ENCODE data around the gene PCNX4.
"Not testable (repeated sequence)": the region's sequence is repeated elsewhere in the genome, so short reads cannot be mapped to it uniquely, and the experiment has no call there.

PCNX4 gene

DNA sequence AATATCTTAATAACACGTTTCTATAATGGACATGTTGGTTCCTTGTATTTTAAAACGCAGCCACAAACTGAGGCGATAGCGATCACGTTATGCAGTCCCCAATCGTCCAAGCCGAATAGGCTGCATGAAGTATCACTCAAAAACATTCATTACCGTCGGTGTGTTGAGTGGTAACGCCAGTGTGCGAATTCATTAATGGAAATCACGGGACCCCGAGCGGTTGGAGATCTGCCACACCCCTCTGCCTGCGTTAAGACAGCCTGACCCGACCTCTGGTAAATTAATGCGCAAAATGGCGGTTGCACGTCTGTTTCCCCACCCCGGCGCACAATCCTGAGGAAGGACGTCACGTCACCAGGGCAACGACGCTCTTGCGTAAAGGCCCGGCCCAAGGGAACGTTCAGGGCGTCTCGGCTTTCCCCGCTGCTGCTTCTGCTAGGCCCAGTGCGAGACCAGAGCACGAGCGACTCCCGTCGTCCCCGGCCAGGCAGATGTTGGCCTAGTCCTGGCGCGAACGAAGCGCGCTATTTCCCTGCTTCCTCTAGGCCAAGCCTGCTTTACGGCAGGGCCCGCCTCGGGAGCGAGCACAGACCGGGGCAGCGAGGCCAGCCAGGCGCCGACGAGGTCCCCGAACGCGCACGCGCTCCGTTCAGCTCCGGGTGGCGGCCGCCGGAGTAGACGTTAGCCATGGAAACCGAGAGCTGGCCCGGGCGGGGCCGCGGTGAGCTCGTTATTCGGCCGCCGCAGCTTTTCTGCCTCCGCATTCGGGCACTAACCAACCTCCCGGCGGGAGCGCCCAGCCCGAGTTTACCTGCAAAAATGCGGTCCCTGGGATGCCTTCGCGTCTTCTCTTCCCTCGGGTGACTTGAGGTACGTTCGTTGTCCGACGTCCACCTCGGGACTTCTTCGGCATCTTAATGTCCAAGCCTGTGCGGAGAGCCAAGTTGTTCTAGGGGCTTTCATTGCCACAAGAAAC is at the start of gene PCNX4:
PCNX4 (plus strand) TSS at position 374 of the 976 bp plus-strand sequence. CDS start 15,716 bp downstream, outside the sequence.
- DNase-seq = peak; percentile 100

DNA sequence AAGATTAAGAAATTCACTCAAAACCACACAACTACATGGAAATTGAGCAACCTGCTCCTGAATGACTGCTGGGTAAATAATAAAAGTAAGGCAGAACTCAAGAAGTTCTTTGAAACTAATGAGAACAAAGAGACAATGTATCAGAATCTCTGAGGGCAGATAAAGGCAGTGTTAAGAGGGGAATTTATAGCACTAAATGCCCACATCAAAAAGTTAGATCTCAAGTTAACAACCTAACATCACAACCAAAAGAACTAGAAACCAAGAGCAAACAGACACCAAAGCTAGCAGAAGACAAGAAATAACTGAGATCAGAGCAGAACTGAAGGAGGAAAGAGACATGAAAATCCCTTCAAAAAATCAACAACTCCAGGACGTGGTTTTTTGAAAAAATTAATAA is 43.7 kb upstream of the PCNX4 start:
- DNase-seq = not testable (repeated sequence)

DNA sequence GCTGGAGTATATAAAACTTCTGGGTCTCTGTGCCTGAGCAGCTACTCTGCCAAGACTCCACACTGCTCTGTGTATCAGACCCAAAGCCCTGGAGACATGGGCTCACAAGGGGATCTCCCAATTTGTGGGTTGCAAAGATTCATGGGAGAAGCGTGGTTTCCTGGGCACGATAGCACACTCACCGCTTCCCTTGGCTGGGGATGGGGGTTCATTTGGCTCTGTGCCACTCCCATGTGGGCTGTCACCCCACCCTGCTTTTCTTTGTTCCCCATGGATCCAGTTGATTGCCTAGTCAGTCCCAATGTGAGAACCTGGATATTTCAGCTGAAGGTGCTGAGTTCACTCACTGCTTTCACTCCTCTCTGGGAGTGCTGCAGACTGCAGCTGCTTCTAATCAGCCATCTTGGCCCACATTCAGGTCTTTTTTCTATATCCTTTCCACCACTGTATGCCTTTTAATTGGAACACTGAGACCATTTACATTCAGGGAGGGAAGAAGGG is 40.0 kb upstream of the PCNX4 start:
- no peak for DNase-seq

DNA sequence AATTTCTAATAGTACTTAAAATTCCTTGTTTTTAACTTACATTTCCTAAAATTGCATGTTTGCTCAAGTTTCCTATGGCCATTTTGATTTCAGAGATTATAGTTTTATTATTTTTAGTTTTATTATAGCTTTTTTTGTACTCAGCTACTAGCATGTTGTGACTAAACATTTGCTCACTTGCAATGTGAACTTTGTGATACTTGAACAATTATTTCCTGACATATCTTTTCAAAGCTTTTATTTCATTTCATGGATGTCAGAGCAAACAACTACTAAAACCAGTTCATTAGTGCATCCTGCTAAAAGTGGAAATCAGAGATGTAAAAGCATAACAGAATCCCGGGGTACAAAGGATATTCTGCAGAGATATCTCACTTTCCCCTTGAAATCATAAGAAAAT is 33.6 kb upstream of the PCNX4 start:
- no peak for DNase-seq

DNA sequence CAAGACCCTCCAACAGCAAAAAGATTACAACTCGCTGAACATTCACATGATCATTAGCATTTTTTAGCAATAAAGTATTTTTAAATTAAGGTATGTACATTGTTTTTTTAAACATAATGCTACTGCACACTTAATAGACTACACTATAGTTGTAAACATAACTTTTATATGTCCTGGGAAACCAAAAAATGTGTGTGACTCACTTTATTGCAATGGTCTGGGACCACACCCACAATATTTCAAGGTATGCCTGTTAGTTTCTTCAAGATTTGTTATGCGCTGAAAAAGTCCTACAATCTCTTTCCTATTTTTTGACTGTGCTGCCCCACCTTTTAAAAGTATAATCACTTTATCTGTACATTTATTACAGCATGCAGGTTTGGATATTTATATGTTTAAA is 30.4 kb upstream of the PCNX4 start:
- no peak for DNase-seq

DNA sequence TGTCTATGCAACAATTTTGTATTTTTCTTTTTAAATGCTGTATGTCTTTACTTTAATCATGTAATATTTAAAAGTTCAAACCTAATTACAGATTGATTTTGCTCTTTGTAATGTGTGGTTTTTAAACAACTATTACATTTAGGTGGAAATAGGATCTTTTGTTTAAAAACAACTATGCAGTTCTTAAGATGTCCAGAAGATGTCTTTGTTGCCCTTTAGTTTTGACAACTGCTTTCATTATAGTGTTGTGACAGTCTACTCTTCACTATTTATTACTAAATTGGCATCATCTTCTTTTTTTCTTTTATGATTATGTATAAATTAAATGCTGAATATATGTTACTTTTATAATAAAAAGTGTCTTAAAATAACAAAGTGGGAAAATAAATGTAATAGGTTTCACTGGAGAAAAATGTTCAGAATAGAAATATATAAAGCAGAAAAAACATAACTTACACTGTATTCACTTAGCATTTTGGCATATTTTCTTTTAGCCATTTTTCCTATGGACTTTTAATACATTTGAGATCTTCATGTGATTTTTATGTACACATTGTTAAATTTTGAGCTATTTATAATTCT is 27.1 kb upstream of the PCNX4 start:
- DNase-seq = peak; percentile 50

DNA sequence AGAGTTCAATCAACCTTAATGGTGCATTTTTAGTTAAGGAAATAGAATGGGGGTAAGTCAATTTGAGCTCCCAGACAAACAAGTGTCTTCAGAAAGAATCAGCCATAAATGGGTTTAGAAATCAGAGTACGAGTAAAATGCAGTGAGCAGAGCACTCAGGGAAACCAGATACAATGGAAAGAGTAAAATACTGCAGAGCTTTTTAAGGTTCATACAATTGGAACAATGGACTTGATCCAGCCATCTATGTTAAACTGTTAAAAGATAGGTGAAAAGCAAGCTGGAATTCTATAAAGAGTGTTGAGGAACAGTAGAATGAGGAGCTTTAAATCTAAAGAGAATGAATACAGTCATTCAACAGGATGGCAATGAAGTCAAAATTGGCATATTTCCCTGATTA is 23.8 kb upstream of the PCNX4 start:
- no peak for DNase-seq

DNA sequence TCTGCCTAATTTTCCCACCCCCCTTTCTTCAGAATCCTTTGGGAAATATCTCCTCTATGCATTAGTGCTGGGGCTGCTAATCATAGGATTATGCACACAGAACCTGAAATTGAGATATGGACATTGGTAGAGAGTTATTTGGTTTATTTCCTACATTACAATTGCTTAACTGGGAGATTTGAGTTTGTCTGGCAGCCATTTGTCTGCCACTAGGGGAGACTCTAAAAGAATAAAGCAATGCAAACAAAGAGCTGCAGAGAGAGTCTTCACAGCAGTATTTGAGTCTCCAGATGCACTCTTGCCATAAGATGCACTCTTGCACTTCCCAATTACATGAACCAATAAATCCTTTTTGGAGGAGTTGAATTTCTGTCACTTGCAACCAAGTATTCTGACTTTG is 12.0 kb upstream of the PCNX4 start:
- DNase-seq = no peak

DNA sequence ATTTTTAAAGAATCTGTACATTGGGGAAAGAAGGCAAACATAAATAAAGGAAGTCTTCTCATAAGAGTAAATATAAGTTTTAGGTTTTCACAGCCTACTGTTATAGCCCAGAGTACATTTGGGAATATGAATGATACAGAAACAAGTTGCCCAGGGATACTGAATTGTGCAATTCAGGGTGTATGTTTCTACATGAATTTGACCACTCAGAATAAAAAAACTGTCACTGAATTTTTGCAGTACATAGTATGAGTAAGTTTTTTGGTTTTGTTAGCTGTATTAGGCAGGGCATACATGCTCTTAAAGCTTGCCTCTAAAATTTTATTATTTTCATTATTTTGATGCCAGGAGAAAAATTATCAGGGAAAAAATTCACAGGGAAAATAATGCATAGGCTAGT is 6.6 kb upstream of the PCNX4 start:
- DNase-seq = no peak

DNA sequence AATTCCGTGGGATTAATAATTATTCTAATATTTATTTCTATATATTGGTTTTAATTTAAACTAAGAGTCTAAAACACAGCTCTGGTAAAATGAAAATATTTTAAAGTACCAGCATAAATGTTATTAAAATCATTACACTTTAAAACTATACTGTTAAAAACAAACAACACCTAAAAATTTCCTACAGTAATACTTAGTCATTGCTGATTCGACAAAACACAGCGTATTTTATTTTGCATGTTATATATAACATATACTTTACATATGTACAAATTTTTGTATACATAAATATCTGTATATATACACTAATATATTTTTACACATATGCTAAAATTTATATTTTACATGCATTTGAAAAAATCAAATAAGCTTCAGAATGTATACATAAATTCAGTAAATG is 6.0 kb upstream of the PCNX4 start:
- no peak for DNase-seq

DNA sequence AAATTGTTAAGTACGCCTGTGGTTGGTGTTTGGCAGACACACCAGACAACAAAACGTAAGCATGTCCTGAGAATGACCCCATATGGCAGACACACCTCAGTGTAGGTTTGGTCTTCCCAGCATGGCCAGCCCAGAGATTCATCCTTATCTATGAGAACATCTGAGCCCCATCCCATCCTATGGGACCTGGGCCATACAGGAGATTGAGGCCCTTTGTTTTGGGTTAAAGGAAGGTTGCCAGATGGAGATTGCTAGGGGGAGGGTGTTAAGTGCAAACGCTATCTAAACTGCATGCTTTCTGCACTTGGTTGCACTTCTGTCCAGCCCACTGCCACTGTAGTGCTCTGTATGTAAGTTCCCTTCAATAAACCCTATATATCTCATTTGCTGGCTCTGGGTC is 4.1 kb upstream of the PCNX4 start:
- peak; percentile 68 for DNase-seq

DNA sequence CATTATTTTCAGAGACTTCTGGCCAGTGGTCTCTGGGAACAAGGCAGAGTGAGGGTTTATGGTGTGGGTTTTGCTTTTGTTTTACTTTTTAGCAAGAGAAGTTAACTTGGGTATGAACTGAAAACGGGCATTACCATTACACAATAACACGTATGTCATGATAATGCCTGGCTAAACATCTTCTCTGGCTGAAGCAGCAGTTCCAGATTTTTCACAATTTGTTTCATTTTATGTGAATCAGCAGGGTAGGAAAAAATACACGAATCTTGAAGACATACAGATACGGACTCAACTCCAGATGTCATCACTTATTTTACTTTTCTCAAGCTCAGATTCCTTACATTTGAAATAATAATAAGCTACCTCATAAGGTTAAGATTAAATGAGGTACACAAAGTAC is 2.5 kb upstream of the PCNX4 start:
- no peak for DNase-seq

DNA sequence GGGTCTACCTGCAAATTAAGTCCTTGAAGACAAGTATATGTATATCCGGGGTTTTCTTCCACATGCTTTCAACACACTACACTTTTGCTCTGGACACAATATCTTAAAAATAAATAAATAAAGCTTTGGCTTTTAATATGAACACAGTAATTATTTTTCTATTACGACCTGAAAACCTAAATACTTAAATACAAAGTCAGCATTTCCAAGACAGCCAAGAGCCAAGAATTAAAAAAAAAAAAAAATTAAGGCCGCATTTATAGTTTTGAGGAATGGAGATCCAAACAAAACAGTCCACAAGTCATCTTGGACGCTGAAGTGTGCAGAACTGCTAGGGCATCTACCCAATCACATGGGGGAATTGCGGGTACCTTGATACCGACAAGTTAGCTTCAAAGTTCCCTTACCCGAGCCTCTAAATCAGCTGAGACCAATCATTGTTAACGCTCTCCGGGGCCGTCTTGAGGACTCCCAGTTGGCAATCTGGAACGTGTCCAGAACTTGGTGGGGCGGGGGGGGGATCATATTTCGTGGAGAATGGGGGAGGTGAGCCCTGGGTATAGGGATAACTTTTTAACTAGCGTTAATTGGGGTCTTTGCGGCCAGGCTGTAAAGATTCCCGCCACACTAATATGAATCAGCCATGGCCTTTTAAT is 731 bp upstream of the PCNX4 start:
- DNase-seq = peak; percentile 89

DNA sequence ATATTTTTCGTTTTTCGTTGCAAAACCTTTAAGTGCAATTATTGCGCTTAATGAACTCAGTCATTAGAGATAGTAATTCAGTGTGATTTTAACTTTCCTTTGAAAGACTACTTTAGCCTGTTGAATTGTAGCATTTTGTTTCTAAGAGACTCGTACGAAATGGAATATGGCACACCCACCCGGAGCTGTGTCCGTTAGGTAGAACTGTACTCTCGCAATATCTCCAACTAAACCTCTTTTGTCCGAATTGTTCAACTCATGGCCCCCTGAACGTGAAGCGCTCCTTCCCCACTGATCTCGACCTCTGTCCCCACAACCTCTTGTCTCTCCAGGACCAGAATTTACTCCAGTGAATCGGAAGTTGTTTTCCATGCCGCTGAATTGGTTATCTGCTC is 800 bp downstream of the PCNX4 start:
- DNase-seq = peak; percentile 53

DNA sequence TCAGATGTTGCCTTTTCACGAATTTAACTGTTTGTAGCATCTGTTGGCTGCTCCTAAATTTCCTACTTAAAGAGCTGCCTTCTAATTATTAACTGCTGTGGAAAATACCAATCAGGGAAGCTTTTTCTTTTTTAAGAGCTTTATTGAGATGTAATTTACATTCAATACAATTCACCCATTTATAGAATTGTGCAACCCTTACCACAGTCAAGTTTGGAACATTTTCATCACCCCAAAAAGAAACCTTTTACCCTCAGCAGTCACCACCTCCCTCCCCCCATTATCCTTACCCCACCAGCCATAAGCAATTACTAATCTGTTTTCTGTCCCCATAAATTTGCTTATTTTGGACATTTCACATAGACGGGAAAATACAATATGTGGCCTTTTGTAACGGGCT is 1.4 kb downstream of the PCNX4 start:
- DNase-seq = no peak

DNA sequence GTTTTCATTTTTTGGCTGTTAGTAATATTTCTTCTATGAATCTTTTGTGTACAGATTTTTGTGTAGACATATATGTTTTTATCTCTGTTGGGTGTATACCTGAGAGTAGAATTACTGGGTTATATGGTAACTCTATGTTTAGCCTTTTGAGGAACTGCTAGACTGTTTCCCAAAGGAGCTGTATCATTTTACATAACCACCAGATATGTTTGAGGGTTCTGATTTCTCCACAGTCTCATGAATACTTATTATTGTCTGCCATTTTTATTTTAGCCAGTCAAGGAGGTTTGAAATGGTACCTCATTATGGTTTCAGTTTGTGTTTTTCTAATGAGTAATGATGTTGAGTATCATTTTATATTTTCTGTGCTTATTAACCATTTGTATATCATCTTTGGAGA is 1.9 kb downstream of the PCNX4 start:
- peak; percentile 23 for DNase-seq

DNA sequence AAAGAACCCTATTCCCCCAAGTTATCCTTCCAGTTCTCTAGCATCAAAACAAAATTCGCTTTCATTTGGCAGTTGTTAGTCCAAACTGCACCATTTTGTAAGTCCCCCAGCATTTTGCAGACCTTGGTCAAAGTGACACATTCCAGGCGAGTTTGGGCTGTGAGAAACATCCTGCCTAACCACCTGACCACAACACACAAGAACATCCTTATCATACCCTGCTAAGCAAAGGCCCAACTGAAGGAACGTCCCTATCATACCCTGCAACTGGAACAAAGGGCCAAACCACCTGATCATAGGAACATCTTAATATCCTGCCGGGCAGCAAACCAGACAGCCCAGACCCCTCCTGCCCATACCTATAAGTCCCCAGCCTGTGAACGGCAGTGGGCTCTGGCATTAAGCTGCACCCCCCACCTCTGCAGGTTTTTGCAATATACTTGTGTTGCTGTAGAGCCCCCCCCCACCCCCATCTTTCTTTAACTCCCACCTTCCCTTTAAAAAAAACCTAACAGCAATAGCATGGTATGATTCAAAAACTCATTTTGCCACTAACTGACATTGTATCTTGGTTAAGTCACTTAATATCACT is 2.7 kb downstream of the PCNX4 start:
- no peak for DNase-seq

DNA sequence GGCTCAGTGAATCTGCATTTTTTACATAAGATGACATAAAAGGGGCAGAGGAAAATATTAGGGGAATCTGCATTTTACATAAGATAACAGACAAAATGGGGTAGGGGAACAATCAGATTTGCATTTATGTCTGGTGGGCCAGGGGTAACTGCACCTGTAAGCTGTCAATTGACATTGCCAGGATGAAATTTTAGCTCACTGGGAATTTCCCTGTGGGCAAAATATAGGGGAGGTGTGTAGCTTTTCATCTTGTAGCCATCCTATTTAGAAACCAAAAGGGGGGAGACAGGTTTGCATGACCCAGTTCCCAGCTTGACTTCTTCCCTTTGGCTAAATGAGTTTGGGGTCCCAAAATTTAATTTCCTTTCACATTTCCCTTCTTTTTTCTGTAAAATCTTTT is 3.5 kb downstream of the PCNX4 start:
- DNase-seq = no peak

DNA sequence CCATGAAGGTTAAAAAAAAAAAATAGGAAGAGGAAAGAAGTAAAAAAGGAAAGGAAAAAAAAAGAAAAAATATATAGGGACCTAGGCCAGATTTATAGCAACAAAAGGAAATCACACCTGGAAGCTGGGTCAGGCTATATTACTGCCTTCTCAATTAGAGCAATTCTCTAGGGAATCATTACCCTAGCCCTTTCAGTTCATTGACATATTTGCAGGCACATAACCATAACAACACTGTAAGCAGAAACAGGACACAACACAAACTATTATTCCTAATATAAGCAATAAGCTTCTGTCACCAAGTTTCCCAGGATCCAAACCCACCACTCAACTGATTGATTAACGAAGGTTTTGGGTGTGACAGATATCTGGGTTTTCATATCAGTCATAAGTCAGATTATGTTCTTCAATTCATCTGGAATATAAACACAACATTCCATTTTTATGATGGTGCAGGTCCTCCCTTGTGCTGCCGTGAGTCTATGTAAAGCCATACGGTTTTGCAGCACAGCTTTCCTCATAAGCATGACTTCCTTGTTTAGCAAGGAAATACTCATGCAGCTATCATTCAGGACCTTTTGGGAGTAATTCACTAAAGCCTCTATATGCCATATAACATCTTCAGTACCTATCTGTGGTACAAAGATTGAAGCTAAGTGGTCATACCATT is 4.2 kb downstream of the PCNX4 start:
- peak; percentile 23 for DNase-seq

DNA sequence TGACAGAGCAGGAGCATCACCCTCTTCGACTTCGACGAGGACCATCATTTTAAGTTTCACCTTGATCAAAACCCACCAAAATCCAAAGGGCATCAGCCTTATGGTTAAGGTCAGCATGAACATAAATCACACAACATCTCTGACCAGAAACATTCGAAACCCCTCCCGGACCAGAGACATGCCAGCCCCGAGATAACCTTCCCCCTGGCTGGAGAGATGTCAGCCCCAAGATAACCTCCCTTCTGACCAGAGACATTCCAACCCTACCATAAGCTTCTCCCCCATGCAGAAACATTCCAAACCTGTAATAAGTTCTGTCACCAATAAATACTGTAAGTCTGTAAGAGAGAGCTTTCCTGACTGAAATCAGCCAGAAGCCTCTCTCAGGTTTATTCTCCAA is 6.3 kb downstream of the PCNX4 start:
- no peak for DNase-seq

DNA sequence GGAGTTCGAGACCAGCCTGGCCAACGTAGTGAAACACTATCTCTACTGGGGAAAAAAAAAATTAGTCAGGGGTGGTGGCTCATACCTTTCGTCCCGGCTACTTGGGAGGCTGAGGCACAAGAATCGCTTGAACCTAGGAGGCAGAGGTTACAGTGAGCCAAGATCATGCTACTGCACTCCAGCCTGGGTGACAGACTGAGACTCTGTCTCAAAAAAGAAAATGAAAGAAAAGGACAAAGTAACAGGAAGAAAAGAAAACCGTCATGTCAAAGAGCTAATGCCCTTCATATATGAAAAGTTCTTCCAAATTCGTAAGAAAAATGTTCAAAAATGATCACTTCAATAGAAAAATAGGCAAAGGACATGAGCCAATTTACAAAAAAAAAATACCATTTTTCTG is 8.1 kb downstream of the PCNX4 start:
- not testable (repeated sequence) for DNase-seq

DNA sequence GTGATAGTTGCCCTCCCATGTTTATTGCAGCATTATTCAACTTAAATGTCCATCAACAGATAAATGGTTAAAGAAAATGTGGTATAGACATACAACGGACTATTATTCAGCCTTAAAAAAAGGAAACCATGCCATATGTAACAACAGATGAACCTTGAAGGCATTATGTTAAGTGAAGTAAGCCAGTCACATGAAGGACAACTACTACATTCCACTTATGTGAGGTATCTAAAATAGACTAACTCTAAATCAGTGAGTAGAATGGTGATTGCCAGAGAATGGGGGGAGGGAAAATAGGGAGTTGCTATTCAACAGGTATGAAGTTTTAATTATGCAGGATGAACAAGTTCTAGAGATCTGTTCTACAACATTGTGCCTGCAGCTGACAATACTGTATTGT is 10.1 kb downstream of the PCNX4 start:
- no peak for DNase-seq

DNA sequence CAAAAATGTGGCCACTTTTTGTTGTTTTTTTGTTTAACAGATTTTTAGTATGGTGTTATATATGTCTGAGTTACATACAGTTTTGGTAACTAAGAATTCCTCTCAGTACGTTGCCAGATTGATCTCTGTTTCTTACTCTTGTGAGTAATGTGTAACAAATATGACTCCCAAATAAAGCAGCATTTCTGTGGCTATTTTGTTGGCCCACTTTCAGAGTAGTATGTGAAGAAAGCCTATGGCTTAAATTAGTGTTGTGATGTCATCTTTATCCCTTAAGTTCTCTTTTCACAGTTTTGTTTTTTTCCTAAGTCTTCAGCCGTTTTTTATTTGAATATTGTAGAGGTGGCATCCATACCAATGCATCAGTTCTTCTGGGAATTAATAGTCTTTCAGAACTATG is 10.7 kb downstream of the PCNX4 start:
- no peak for DNase-seq

Measured in NCI-H2171 treated with DMSO at 0.1 percent for 48 hours (cell line).